Esophagus squamous epithelium (tissue), 5 donors: ENCODE results near the gene CDX2. TPM values are rescaled to one million over a fixed set of nuclear protein-coding genes. Genes with fewer than 3 reads are reported as not detected.

Experiments
- DNase-seq: peaks from one replicate; lab custom pipeline; 2025; lab: John Stamatoyannopoulos, UW
- H3K27ac ChIP-seq, 4 donors: fragments of 200-600 bp; sonication (generic); one replicate each; pipeline ENCODE4 v1.5.1; 2016 to 2019; ENCODE audit warnings: mild to moderate bottlenecking in 1 of 4
- H3K27me3 ChIP-seq, 4 donors: fragments of 200-600 bp; sonication (generic); 1 replicate in 3 of 4; 2 replicates in 1 of 4; pipeline versions ENCODE4 v1.5.1 to v1.6.0; 2017 to 2021; ENCODE audit warnings: antibody characterized with exemption in 1 of 4
- H3K36me3 ChIP-seq, 3 donors: fragments of 200-600 bp; sonication (generic); one replicate each; pipeline ENCODE4 v1.5.1; 2016 to 2019
- H3K4me1 ChIP-seq, 3 donors: fragments of 200-600 bp; sonication (generic); one replicate each; pipeline ENCODE4 v1.5.1; 2017 to 2019
- H3K4me3 ChIP-seq, 4 donors: fragments of 200-600 bp; sonication (generic); 1 replicate in 3 of 4; 2 replicates in 1 of 4; pipeline ENCODE4 v1.5.1; 2016 to 2019; ENCODE audit warnings: mild to moderate bottlenecking in 2 of 4, moderate library complexity in 1 of 4
- H3K9me3 ChIP-seq, 3 donors: fragments of 200-600 bp; sonication (generic); one replicate each; pipeline ENCODE4 v1.5.1; 2016 to 2019
- CTCF ChIP-seq, 6 experiments: fragments of 450-650 bp in 4 of 6; fragments of 200-600 bp in 2 of 6; sonication (generic) in 2 of 6; IDR thresholded peaks; one replicate each; pipeline ENCODE4 v1.5.1; 2016 to 2019; ENCODE audit warnings: antibody characterized with exemption in 6 of 6, mild to moderate bottlenecking in 4 of 6, moderate library complexity in 4 of 6
- POLR2A ChIP-seq, 4 donors: fragments of 450-650 bp; IDR thresholded peaks; one replicate each; pipeline ENCODE4 v1.6.1; 2017; ENCODE audit warnings: antibody characterized with exemption in 4 of 4, mild to moderate bottlenecking in 4 of 4, moderate library complexity in 3 of 4
- WGBS, 2 donors: methylation state at CpG; one replicate each; pipeline ENCODE4 v1.1.5; 2018; 5-methylcytosine and 5-hydroxymethylcytosine counted together
- intact Hi-C: fragments of 100-400 bp; cut with DNase I; formaldehyde crosslinking; loops from one replicate; pipeline ENCODE4 v1.15.0; 2022
- total RNA-seq, 4 donors: library from RNA; depleted of rRNA; stranded (reverse); fragments of >200 nt; gene quantifications; one replicate each; pipeline ENCODE4 v1.1.0, GENCODE V29; 2016
- donor health status: DM: yes; HTN: yes; CAD: no.

The CDX2 gene
- total RNA-seq, 4 donors from 2014 or later = not detected

GRCh38 chr13:27953676-27954405, 15.3 kb downstream of the CDX2 start:
- peaks cover 11 to 20% (median 15%) of the 10 kb centered on the region in 3 donors for H3K4me1 ChIP-seq
- WGBS, 2 donors = 1 to 10% methylated on average over 9 to 16 of the region's 71 CpGs
- no peak overlapping the region for H3K27ac ChIP-seq

GRCh38 chr13:27952876-27953675, 16.0 kb downstream of the CDX2 start:
- Histone ChIP-seq H3K9me3 (no peaks in the 10 kb centered on the region), H3K27me3 (peaks cover 6 to 95% (median 26%) of the 10 kb centered on the region in 4 donors), H3K36me3 (no peaks in the 10 kb centered on the region), H3K27ac (no peak overlapping the region), H3K4me3 (peak overlapping the region; percentile 16 to 67 (median 36)), H3K4me1 (peaks cover 11 to 20% (median 15%) of the 10 kb centered on the region in 3 donors)
- DNase-seq = no peak
- WGBS, 2 donors = 23 to 24% methylated on average over 17 to 28 of the region's 30 CpGs
- intact Hi-C loops = no loop called here
- TF ChIP-seq POLR2A (IDR thresholded peaks at IDR 0.05) (no peak), CTCF (IDR thresholded peaks at IDR 0.05) (no peak)

More at GRCh38 chr13:27953676-27954405, 15.3 kb downstream of the CDX2 start:
- Histone ChIP-seq H3K4me3 (peak overlapping the region; percentile 23 to 67 (median 42)), H3K36me3 (no peaks in the 10 kb centered on the region), H3K9me3 (no peaks in the 10 kb centered on the region), H3K27me3 (peaks cover 9 to 98% (median 29%) of the 10 kb centered on the region in 4 donors)
- peak; percentile 73 to 91 (median 84) for TF ChIP-seq CTCF (IDR thresholded peaks at IDR 0.05)
- TF ChIP-seq POLR2A (IDR thresholded peaks at IDR 0.05) = no peak
- intact Hi-C loops = no loop called here
- no peak for DNase-seq

GRCh38 chr13:27942972-27943371, 26.1 kb downstream of the CDX2 start:
- Histone ChIP-seq H3K36me3 (no peaks in the 10 kb centered on the region), H3K4me1 (no peaks in the 10 kb centered on the region), H3K9me3 (peaks cover 0 to 22% (median 6%) of the 10 kb centered on the region in 3 donors), H3K4me3 (no peak overlapping the region), H3K27me3 (peaks cover 0 to 50% (median 0%) of the 10 kb centered on the region in 4 donors), H3K27ac (no peak overlapping the region)
- DNase-seq = no peak
- no peak for TF ChIP-seq CTCF (IDR thresholded peaks at IDR 0.05)
- no peak for TF ChIP-seq POLR2A (IDR thresholded peaks at IDR 0.05)
- intact Hi-C loops = no loop called here
- 74 to 89% methylated on average over 1 of the region's 1 CpG for whole genome bisulfite sequencing, 2 donors

- peaks cover 0 to 60% (median 5%) of the 10 kb centered on the region in 4 donors for H3K27me3 ChIP-seq
- DNase-seq = no peak
- H3K9me3 ChIP-seq = no peaks in the 10 kb centered on the region
- intact Hi-C loops = no loop called here
- 59 to 70% methylated on average over 2 of the region's 2 CpGs for WGBS, 2 donors
- H3K27ac ChIP-seq = no peak overlapping the region
- no peaks in the 10 kb centered on the region for H3K36me3 ChIP-seq
- H3K4me1 ChIP-seq = no peaks in the 10 kb centered on the region
- H3K4me3 ChIP-seq = no peak overlapping the region
- no peak for TF ChIP-seq CTCF (IDR thresholded peaks at IDR 0.05)
- TF ChIP-seq POLR2A (IDR thresholded peaks at IDR 0.05) = no peak
Observed at GRCh38 chr13:27933580-27934328, 35.4 kb downstream of the CDX2 start.
